H1 (cell line): Measurements from ENCODE around the gene ABCF2. TPM values are rescaled to one million over a fixed set of nuclear protein-coding genes. Genes with fewer than 3 reads are reported as not detected.

Source experiments
- BACH1 ChIP-seq: IDR thresholded peaks from 2 replicates; pipeline ENCODE4 v1.6.1; 2012; ENCODE audit warnings: low read length, improper control_type of control experiment
- CBX8 ChIP-seq: fragments of 300-800, 300-1000 bp; sonication (generic); IDR thresholded peaks from 2 replicates; pipeline ENCODE4 v1.7.1; 2016; ENCODE audit warnings: low read depth, low read length, borderline replicate concordance
- JUND ChIP-seq: IDR thresholded peaks from 2 replicates; pipeline ENCODE4 v1.6.1; 2011; ENCODE audit warnings: mild to moderate bottlenecking, improper control_type of control experiment, low read length
- KDM1A ChIP-seq: fragments of 200-600, 300-600 bp; sonication (generic); IDR thresholded peaks from 2 replicates; pipeline ENCODE4 v1.7.1; 2016; ENCODE audit warnings: mild to moderate bottlenecking, low read length, borderline replicate concordance
- KDM4A ChIP-seq: IDR thresholded peaks from one replicate; pipeline ENCODE4 v1.7.1; 2012; ENCODE audit warnings: low read depth, mild to moderate bottlenecking, moderate library complexity, low read length, inconsistent platforms; ENCODE audit not compliant: severe bottlenecking
- MAX ChIP-seq: IDR thresholded peaks from 2 replicates; pipeline ENCODE4 v1.6.1; 2012; ENCODE audit warnings: inconsistent platforms
- RAD21 ChIP-seq, 2 experiments: IDR thresholded peaks in 1 of 2; conservative IDR thresholded peaks in 1 of 2; 2 replicates each; pipeline ENCODE4 v1.6.1; 2011; ENCODE audit warnings: low read depth in 2 of 2, low read length in 2 of 2, improper control_type of control experiment in 1 of 2, inconsistent platforms in 1 of 2, mild to moderate bottlenecking in 1 of 2, moderate library complexity in 1 of 2
- SRF ChIP-seq: IDR thresholded peaks from 2 replicates; pipeline ENCODE4 v1.6.1; 2011; ENCODE audit warnings: mild to moderate bottlenecking, low read depth, low read length, moderate library complexity
- TAF1 ChIP-seq: IDR thresholded peaks from 2 replicates; pipeline ENCODE4 v1.6.1; 2011; ENCODE audit warnings: mild to moderate bottlenecking, low read depth, low read length
- YY1 ChIP-seq: IDR thresholded peaks from 2 replicates; pipeline ENCODE4 v1.6.1; 2011; ENCODE audit warnings: low read depth, mild to moderate bottlenecking, low read length
- polyA plus RNA-seq, 7 experiments: library from polyadenylated mRNA; depleted of rRNA in 3 of 7; stranded (reverse) in 5 of 7; unstranded in 2 of 7; fragments of >200 nt in 5 of 7; fragments of 200-250 nt in 2 of 7; gene quantifications; 1 replicate in 5 of 7; 2 replicates in 1 of 7; 4 replicates in 1 of 7; pipeline versions ENCODE4 v1.2.1 to v1.2.3, GENCODE V29; 2011 to 2013; ENCODE audit warnings: missing spikeins in 2 of 7, mixed read lengths in 2 of 7
- total RNA-seq: library from RNA; stranded (reverse); fragmentation: NEBNext Ultra II Directional; extraction: Animal tissue kit (Norgen Biotek cat#: 25700); gene quantifications from 2 replicates; pipeline ENCODE4 v1.2.1, GENCODE V29; 2021

The ABCF2 gene
- total and polyA plus RNA-seq, 2 of the 8 experiments (the other 6 are each of a cell fraction or from before 2014, with no cell fraction given) = 28.0 to 55.0 TPM

DNA sequence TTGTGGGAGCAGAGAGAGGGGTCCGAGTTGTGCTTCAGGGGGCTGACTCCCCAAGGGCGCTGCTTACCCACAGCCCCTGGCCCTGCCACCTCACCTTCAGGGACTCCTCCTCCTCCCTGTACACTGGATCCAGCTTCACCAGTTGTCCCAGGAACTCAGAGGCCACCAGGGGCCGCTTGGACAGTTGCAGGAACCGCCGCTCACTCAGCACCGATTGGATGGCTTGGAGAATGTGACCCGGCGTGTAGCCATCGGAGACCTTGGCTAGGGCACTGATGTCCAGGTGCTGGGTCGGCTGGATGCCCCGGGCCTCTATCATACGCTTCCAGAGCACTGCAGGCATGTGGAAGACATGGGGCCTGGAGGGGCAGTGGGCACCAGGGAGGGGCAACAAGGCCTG lies 35.5 kb downstream of the ABCF2 start (continued):
- TF ChIP-seq YY1 = no peak
- no peak for TF ChIP-seq MAX
- TF ChIP-seq KDM4A = no peak
- no peak for TF ChIP-seq JUND
- no peak for TF ChIP-seq BACH1
- TF ChIP-seq SRF = no peak
- TF ChIP-seq TAF1 = no peak
- no peak for TF ChIP-seq RAD21 (IDR thresholded peaks at IDR 0.05 in 1 of 2, conservative IDR thresholded peaks at IDR 0.05 in 1 of 2; ENCODE audit: low read depth in 2 of 2, low read length in 2 of 2)
- TF ChIP-seq CBX8 = no peak
- no peak for TF ChIP-seq KDM1A
